Measurements from ENCODE around the gene CLDN16. TPM values are rescaled to one million over a fixed set of nuclear protein-coding genes. Genes with fewer than 3 reads are reported as not detected.

Gene CLDN16
- total RNA-seq, 1 donor from 2014 or later: not detected

GRCh38 chr3:190396001-190396400, 8.0 kb downstream of the CLDN16 start:
- Histone ChIP-seq H3K4me1 (no peaks in the 10 kb centered on the region), H3K9me3 (no peaks in the 10 kb centered on the region), H3K27me3 (no peaks in the 10 kb centered on the region), H3K27ac (no peak overlapping the region), H3K4me3 (no peak overlapping the region), H3K36me3 (no peaks in the 10 kb centered on the region)
- no peak for DNase-seq (ENCODE audit: low spot score in 2 of 2)
- intact Hi-C loops (cut with DNase I): no loop called here
- TF ChIP-seq CTCF (IDR thresholded peaks at IDR 0.05): no peak

- intact Hi-C loops (cut with DNase I): no loop called here
- H3K27ac ChIP-seq: no peak overlapping the region
These were observed 9.9 kb downstream of the CLDN16 start for GRCh38 chr3:190397889-190398288.

GRCh38 chr3:190399677-190400076, 11.7 kb downstream of the CLDN16 start:
- no peak for TF ChIP-seq CTCF (IDR thresholded peaks at IDR 0.05)
- no peak overlapping the region for H3K27ac ChIP-seq
- H3K36me3 ChIP-seq: no peaks in the 10 kb centered on the region
- DNase-seq (ENCODE audit: low spot score in 2 of 2): no peak
- H3K9me3 ChIP-seq: no peaks in the 10 kb centered on the region
- no peaks in the 10 kb centered on the region for H3K27me3 ChIP-seq
- H3K4me3 ChIP-seq: no peak overlapping the region
- intact Hi-C loops (cut with DNase I): no loop called here
- no peaks in the 10 kb centered on the region for H3K4me1 ChIP-seq

More at GRCh38 chr3:190397889-190398288, 9.9 kb downstream of the CLDN16 start:
- H3K9me3 ChIP-seq: no peaks in the 10 kb centered on the region
- no peaks in the 10 kb centered on the region for H3K4me1 ChIP-seq
- H3K27me3 ChIP-seq: no peaks in the 10 kb centered on the region
- no peak for TF ChIP-seq CTCF (IDR thresholded peaks at IDR 0.05)
- no peaks in the 10 kb centered on the region for H3K36me3 ChIP-seq
- no peak for DNase-seq (ENCODE audit: low spot score in 2 of 2)
- H3K4me3 ChIP-seq: no peak overlapping the region

GRCh38 chr3:190401963-190402362, 14.0 kb downstream of the CLDN16 start:
- Histone ChIP-seq H3K4me3 (no peak overlapping the region), H3K4me1 (no peaks in the 10 kb centered on the region), H3K27ac (no peak overlapping the region), H3K9me3 (no peaks in the 10 kb centered on the region), H3K36me3 (no peaks in the 10 kb centered on the region), H3K27me3 (no peaks in the 10 kb centered on the region)
- intact Hi-C loops (cut with DNase I): no loop called here
- no peak for TF ChIP-seq CTCF (IDR thresholded peaks at IDR 0.05)
- no peak for DNase-seq (ENCODE audit: low spot score in 2 of 2)

GRCh38 chr3:190404715-190405114, 16.8 kb downstream of the CLDN16 start:
- intact Hi-C loops (cut with DNase I): no loop called here
- no peak overlapping the region for H3K27ac ChIP-seq
- H3K4me1 ChIP-seq: no peaks in the 10 kb centered on the region
- DNase-seq (ENCODE audit: low spot score in 2 of 2): no peak
- no peaks in the 10 kb centered on the region for H3K27me3 ChIP-seq
- H3K4me3 ChIP-seq: no peak overlapping the region
- H3K9me3 ChIP-seq: no peaks in the 10 kb centered on the region
- TF ChIP-seq CTCF (IDR thresholded peaks at IDR 0.05): no peak
- no peaks in the 10 kb centered on the region for H3K36me3 ChIP-seq

- no peak overlapping the region for H3K4me3 ChIP-seq
- no peak for DNase-seq (ENCODE audit: low spot score in 2 of 2)
- no peaks in the 10 kb centered on the region for H3K36me3 ChIP-seq
- H3K4me1 ChIP-seq: no peaks in the 10 kb centered on the region
- intact Hi-C loops (cut with DNase I): no loop called here
- H3K9me3 ChIP-seq: no peaks in the 10 kb centered on the region
- H3K27ac ChIP-seq: no peak overlapping the region
- TF ChIP-seq CTCF (IDR thresholded peaks at IDR 0.05): no peak
- H3K27me3 ChIP-seq: no peaks in the 10 kb centered on the region
These were observed 26.3 kb downstream of the CLDN16 start for GRCh38 chr3:190414297-190414696.

All from ascending aorta (tissue), 2 donors.